Stimulated activated CD4-positive, alpha-beta T cell treated with anti-CD3 and anti-CD28 coated beads, TNF-alpha, amount 100 ng/mL, for 48 hours (primary cell): ENCODE data around the gene ACSL4.
A peak's percentile ranks its signal among the peaks of the same experiment; 100 is the strongest.
"Not testable (repeated sequence)": the region's sequence is repeated elsewhere in the genome, so short reads cannot be mapped to it uniquely, and the experiment has no call there.

ENCODE experiments used
- DNase-seq, 3 donors: peaks; one replicate each; pipeline ENCODE4 v3.0.0-alpha.2; 2020; ENCODE audit warnings: low read depth in 3 of 3

ACSL4 gene

DNA sequence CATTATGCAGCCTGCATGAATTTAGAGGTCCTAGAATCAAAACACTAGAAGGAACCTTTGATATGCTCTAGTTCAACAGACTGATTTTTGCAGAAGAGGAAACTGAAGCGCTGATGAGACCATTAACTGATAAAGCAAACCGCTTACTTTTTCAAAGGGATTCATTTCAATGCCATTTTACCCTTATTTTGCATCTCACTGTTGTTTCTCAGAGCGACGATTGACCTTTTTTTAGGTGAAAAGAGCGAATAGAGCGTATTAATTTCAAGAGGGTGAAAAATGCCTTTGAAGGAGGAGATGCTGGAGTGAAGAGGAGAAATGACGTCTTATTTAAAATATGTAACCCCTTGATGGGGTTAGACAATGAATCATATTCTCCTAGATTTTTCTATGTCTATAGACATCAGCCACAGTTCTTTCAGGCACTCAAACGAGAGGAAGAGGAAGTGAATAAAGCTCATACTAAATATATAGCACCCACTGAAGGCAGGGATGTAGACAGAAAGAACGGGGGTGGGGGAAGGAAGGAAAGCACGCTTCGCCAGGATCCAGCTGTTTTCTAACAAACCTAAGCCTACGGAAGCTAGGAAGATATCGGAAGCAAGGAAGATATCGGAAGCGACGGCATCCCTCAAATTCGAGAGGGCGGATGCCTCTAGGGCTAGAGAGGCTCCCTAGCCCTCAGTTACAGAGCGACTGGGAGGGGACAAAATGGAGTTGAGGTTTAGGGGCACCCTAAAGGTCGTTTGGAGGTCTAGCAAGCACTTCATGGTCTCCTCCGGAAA, 848 bp downstream of the ACSL4 start:
- DNase-seq, result peak in 1 of 3 donors; percentile 14

DNA sequence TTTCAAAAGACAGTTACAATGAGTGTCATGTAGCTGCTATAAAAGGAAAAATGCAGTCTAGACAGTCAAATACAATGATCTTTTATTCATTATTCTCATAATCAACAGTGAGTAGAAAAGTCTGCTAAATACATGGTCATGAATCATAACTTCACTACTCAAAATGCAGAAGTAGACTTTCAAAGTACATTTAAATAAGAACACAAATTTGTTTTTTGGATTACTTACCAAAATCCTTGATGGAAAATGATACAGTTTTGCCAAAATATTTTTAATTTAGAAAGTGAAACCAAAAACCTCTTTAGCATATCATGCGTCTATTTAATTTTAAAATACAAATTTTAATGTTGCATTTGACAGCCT, 4.9 kb downstream of the ACSL4 start:
- no peak for DNase-seq

DNA sequence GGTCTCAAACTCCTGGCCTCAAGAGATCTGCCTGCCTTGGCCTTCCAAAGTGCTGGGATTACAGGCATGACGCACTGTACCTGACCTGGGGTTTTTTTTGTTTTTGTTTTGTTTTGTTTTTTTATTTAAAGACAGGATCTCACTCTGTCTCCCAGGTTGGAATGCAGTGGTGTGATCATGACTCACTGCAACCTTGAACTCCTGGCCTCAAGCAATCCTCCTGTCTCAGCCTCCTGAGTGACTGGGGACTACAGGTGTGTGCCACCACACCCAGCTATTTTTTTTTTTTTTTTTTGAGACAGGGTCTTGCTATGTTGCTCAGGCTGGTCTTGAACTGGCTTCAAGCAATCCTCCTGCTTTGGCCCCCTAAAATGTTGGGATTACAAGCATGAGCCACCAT, 8.1 kb downstream of the ACSL4 start:
- not testable (repeated sequence) for DNase-seq

DNA sequence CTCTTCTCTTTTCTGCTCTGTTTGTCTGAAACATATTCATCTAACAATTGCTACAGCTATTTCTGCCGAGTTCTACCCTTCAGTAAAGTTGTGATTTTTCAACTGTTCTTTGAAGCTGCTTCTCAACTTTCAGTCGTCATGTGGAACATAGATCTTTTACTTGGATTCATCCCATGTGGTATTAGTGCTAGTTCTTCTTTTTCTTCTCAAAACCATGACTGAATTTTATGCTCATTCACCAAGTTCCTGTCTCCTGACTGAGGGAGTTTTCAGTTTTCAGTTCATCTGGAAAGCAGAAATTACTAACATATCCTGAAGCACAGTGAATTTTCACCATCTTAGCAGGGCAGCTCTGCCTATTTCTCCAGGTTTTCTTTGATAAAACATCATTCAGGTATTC, 12.1 kb downstream of the ACSL4 start:
- no peak for DNase-seq

DNA sequence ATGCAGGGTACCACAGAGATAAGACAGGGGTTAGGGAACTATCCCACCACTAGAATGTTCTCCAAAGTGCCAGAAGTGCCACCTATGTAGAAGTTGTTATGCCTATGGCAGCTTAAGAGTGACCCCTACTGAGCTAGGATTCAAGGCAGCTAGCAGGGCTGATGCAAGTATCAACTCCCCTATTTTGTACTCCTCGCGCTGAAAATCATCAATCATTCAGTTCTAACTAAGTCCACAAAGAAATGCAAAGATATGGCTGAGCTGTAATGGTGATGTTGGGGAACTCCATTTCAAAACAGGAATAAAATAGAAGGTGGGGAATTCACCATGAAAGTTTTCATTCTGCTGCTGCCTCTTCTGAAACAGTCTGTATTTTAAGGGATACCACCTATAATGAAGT, 13.8 kb downstream of the ACSL4 start:
- no peak for DNase-seq

DNA sequence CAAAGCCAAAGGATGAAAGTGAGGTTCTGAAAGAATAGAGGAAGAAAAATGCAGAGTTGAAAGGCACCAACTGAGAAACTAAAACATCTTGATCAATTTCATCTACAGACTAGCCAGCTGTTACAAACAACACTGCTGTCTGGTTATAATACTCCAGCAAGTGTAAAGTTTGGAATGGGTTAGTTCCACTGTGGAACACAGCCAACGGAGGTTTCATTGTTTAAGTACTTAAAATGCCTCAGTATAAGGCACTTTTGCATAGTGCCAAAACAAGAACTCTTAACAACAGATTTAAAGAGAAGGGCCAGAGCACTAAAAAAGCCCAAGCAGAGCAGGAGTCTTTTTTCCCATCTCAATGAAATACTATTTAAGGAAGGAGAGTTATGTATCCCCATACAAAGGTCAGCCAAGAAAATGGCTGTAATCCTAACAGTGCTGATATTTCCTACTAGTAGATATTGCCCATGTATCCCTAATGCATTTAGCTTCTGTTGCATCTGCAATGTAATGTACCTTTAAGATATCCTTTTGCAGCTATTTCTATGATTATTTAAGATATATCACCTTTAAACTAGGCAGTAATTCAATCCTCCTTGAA, 16.5 kb downstream of the ACSL4 start:
- no peak for DNase-seq

DNA sequence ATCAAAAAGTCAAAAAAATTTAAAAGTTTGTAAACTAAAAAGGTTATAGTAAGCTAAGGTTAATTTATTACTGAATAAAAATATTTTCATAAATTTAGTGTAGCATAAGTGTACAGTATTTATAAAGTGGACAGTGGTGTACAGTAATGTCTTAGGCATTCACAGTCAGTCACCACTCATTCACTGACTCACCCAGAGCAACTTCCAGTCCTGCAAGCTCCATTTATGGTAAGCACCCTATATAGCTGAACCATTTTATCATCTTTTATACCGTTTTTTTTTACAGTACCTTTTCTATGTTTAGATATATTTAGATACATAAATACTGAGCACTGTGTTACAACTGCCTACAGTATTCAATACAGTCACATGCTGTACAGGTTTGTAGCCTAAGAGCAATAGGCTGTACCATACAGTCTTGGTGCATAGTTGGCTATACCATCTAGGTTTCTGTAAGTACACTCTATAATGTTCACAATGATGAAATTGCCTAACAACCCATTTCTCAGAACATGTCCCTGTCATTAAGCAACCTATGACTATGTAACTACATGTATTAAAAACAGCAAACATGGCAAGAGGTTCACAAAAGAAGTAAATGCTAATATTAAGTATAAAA, 18.6 kb downstream of the ACSL4 start:
- DNase-seq, result no peak

DNA sequence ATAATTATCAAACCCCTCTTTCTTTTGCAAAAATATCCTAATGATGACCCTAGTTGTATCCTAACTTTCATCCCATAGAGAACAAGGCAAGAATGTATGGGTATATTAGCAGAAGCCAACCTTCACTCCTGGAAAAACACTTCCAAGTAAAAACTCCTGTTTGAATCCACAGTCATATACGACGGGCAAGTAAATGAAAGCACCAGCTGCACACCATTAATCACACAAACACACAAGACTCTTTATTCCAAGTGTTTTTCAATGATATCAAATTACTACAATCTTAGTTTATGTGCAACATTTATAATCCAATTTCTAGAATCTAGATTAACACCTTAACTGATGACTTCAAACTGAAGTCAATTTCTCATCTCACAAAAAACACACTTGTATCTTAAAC, 22.9 kb downstream of the ACSL4 start:
- DNase-seq, result no peak

DNA sequence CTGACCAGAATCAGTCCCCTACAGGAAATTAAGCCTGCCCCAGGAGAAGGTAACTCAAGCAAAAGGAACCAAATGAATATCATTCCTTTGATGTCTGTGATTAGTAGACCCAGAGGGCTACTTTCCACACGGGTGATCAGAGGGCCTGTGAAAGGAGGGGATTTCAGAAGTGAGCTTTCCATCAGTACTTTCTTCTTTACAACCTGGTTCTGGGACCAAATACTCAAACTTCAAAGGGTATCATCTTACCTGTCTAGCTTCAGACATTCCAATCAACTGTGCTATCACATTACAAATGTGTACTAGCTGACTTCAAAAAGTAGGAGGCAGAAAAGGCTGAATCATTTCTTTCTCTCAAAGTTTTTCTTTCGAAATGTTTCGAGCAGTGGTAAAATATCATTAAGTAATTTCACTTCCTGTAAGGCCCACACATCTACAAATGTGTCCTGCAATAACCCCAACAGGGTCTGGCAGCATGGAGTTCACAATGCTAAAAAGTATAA, 23.9 kb downstream of the ACSL4 start:
- DNase-seq, result no peak

DNA sequence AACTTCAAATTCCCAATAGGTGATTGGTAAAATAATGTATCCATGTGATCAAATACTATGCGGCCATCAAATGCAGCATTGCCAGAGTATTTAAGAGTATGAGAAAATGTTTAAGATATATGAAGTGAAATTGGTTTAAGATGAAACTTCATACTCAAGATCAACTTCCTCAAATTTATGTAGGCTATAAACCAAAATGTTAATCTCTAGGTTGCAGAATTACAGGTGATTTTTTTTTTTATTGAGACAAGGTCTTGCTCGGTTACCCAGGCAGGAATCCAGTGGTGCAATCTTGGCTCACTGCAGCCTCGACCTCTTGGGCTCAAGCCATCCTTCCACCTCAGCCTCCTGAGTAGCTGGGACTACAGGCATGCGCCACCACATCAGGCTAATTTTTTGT, 25.3 kb downstream of the ACSL4 start:
- no peak for DNase-seq

DNA sequence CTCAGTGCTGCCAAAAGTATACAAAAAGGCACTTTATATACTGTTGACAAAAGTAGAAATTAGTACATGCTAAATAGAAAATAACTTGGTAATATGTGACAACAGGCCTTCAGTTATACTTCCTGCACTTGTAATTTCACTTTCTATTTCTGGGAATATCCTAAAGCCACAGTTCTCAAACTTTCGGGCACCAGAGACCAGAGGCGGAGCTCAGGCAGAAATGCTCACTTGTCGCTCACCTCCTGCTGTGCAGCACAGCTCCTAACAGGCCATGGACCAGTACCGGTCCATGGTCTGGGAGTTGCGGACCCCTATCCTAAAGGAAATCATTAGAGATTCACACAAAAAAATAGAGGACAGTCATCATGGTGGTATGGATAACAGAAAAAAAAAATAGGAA, 25.7 kb downstream of the ACSL4 start:
- DNase-seq, result no peak

DNA sequence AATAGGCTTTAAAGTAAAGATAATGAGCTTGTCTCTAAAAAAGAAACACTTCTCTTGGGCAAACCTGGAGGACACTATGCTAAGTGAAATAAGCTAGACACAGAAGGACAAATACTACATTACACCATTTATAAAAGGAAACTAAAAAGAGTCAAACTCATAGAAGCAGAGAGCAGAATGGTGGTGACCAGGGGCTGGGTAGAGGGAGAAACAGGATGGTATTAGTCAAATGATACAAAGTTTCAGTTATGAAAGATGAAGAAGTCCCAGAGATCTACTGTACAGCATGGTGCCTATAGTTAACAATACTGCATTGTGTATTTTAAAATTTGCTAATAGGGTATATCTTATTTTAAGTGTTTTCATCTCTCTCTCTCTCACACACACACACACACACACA, 28.5 kb downstream of the ACSL4 start:
- no peak for DNase-seq

DNA sequence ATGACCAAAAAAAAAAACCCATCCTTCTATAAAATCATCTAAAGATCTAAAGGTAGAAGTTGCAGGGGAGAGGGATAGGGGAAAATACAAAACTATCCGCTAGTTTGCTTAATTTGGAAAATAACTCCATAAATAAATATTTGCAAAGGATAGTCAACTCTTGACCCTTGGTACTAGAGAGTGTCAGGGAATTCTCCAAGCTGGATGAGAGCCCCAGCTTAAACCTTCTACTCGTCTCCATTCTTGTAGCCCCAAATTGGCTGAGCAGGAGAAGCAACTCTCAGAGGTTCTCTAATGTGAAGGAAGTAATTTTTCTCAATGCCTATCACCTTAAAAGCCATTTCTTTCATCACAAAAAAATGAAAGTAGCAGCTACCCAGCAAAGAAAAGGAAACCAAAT, 35.2 kb downstream of the ACSL4 start:
- DNase-seq, result no peak

DNA sequence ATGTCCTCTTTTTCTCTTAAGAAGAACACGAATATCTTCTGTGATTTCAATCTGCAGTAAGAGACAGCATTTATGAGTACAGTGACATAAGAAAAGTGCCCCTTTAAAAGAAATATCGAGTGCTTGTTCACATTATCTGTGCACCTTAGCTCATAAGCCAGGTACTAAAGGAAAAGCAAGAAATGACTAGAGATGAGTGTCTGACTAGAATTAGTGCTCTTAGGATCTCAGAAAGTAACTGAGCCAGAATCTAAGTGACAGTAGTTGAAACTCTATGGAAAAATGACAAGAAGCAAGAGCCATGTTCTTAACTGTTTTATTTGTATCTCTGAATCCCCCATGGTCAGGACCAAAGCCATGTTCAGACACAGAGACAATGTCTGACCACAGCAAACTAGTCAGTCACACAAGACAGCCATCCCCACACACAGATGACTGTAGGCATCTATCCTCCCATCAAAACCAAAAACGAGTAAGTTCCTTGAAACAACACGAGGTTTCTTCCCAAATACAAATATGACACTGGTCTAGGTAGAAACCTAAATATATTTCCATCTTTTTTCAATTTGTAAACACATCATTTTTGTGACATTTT, 36.8 kb downstream of the ACSL4 start:
- no peak for DNase-seq

DNA sequence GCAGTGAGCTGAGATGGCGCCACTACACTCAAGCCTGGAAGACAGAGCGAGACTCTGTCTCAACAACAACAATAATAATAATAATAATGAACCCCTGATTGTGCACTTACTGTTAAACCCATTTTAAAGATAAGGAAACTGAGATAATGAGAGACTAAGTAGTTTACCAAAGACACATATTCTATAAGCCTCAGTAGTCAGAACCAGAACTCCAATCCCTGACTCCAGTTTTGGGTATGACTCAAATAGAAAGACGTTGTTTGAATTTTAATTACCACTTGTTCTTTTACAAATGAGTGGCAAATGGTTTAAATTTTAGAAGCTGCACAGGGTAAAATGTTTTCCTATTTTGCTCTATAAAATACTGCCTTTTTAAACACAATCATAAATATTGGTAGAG, 37.4 kb downstream of the ACSL4 start:
- no peak for DNase-seq

DNA sequence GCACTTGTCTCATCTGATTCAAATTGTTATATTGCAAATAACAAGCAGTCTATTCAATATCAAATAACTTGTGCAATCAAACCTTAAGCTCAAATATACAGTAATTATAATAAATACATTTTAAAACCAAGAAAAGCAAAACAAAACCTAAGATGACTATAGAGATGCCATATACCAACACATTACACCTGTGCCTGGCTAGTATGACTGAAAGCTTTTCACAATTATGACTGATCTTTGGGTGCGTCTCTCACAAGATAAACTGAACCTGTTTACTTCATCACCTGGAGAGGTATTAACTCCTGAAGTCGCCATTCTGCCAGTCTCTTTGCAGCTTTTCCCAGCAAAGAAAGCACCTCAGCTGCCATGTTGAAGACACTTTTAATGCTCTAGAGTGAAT, 41.3 kb downstream of the ACSL4 start:
- DNase-seq, result no peak

DNA sequence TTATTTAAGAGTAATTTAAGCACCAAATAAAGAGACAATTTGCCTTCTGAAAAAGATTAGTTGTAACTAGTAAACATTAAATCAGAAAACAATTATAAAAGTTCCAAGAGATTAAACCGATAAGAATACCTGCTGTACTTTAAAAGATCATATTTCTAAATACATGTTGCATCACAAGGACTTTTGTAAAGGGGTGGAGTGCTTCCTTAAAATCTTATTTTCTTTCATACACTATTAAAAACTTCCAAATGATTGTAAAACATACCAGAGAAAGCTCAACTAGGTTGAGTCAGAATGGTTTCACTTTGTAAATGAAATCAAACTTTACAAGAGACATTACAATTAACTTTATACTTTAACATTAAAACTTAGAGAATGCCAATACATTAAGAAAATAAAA, 41.8 kb downstream of the ACSL4 start:
- no peak for DNase-seq

DNA sequence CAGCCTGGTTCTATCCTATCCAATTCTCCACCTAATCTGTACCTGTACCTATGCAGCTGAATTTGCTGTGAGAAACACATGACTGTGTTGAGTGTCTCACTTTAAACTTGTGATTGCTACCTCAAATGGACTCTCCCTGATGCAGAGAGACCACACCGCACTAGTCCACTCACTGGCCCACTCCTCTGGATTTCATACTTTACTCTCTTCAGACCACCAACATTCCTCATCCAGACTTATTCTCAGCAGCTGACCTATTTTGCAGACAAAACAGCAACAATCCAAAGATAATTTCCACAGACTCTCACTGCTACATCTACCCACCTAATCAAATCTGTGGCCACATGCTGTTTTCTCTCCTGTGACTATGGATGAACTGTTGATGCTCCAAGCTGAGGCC, 45.2 kb downstream of the ACSL4 start:
- no peak for DNase-seq

DNA sequence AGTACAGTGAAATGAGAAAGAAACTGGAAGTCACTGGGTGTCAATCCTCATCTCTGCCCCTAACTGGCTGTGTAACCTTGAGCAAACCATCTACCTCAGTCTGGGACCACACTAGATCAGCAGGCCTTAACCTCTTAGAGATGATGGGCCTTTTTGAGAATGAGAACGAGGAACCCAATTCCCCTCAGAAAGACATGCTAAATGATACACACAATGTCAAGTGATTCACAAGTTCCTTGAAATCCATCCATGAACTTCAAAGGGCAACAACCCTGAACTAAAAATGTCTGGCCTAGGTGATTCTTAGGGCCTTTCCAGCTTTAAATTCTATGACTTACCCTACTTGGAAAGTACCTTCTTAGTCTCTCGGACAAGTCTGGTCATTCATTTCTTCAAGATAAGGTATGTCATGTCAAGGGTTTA, 47.4 kb downstream of the ACSL4 start:
- DNase-seq, result no peak

DNA sequence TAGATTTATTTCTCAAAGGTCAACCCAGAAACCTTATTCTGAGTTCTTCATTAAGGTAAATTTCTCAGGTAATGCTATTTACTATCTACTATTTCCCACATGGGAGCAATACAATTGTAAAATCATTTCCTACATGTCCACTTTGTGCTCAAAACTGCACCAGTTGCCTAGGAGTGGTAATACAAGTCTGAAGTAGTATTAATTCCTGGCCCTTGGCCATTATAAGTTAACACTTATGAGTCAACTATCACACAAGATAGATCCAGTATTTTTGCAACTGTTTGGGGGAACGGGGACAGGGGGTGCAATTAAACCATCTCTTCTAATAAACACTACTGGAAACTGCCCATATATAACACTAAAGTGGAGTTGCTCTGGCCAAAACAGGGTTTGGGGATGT, 48.9 kb downstream of the ACSL4 start:
- DNase-seq, result no peak

DNA sequence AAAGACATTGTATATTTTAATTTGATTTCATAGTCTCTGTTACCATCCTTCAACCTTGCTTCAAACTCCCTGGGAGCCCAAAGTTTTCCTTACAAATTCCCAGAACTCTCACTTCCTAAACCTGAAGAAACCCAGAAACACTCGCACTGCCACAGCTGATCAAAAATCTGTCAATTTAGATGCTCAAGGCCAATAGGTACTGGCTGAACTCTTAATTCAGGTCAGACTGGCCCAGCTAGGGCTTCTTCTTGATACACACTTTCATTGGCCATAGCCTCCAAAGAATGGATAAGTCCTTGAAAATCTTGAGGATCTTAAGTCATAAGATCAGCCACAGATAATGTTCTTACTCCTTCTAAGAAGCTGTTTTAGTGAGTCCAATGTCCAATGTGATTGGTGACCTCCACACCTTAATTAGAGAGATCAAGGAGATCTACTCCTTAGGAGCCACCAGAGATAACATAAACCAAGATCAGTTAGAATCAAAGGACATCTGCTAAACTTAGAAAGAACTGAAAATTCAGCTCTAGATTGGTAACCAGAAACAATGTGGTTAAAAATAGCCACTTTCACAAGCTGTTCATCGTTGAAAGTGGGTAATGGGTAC, 51.5 kb downstream of the ACSL4 start:
- DNase-seq, result no peak

DNA sequence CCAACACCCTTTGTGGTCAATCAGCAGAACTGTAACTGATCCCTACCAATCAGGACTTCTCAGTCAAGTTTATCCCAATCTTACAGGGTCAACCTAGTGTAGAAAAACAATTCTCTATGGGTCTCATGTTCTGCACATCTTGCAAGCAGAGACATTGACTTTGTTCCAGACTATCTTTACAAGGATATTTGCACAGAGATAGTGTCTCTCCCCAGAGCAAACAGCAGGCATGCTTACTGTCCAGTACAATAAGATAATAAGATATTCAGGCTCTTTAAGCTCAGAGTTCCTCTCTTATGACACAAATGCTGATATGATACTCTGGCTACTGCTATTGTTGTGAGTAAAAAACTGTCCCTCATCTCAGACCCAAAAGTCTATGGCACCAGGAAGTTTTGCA, 53.2 kb downstream of the ACSL4 start:
- no peak for DNase-seq
